Mesendoderm (in vitro differentiated cells): Measurements from ENCODE around the gene MYLK3.

Experiments used
- DNase-seq: peaks from one replicate; pipeline ENCODE4 v3.0.0; 2013
- H2AK5ac ChIP-seq: 2 replicates; pipeline ENCODE4 v1.6.1; 2013; ENCODE audit warnings: low read length, inconsistent platforms
- H2BK120ac ChIP-seq: 2 replicates; pipeline ENCODE4 v1.6.1; 2013; ENCODE audit warnings: low read depth, mild to moderate bottlenecking, low read length, moderate library complexity, mixed read lengths
- H2BK15ac ChIP-seq: replicated peaks from 2 replicates; pipeline ENCODE4 v1.6.1; 2013; ENCODE audit warnings: low read depth, mild to moderate bottlenecking, moderate library complexity
- H2BK5ac ChIP-seq: 2 replicates; pipeline ENCODE4 v1.6.1; 2013; ENCODE audit warnings: low read length, inconsistent platforms
- H3K18ac ChIP-seq: 2 replicates; pipeline ENCODE4 v1.6.1; 2013; ENCODE audit warnings: mild to moderate bottlenecking, low read length, mixed read lengths
- H3K23ac ChIP-seq: one replicate; pipeline ENCODE4 v1.6.1; 2013; ENCODE audit warnings: low read length
- H3K27ac ChIP-seq: 2 replicates; pipeline ENCODE4 v1.5.1; 2013; ENCODE audit warnings: low read depth, mild to moderate bottlenecking, inconsistent platforms, low read length, moderate library complexity
- H3K27me3 ChIP-seq: 2 replicates; pipeline ENCODE4 v1.6.1; 2013; ENCODE audit warnings: low read length, control low read depth, mild to moderate bottlenecking, inconsistent platforms; ENCODE audit not compliant: insufficient read depth, poor library complexity
- H3K36me3 ChIP-seq: 2 replicates; pipeline ENCODE4 v1.6.1; 2013; ENCODE audit warnings: low read length, inconsistent platforms; ENCODE audit not compliant: control insufficient read depth, insufficient read depth
- H3K4ac ChIP-seq: one replicate; pipeline ENCODE4 v1.6.1; 2013; ENCODE audit warnings: low read depth, mild to moderate bottlenecking, low read length, moderate library complexity
- H3K4me1 ChIP-seq: 2 replicates; pipeline ENCODE4 v1.6.1; 2013; ENCODE audit warnings: low read depth, low read length, inconsistent platforms; ENCODE audit not compliant: control insufficient read depth
- H3K4me2 ChIP-seq: 2 replicates; pipeline ENCODE4 v1.6.1; 2013; ENCODE audit warnings: low read length
- H3K4me3 ChIP-seq: 2 replicates; pipeline ENCODE4 v1.5.1; 2013; ENCODE audit warnings: mild to moderate bottlenecking, low read length
- H3K56ac ChIP-seq: one replicate; pipeline ENCODE4 v1.6.1; 2013; ENCODE audit warnings: low read length
- H3K79me1 ChIP-seq: 2 replicates; pipeline ENCODE4 v1.6.1; 2013; ENCODE audit warnings: low read length, inconsistent platforms
- H3K79me2 ChIP-seq: 2 replicates; pipeline ENCODE4 v1.6.1; 2013; ENCODE audit warnings: mild to moderate bottlenecking, low read length; ENCODE audit not compliant: control insufficient read depth, insufficient read depth
- H3K9ac ChIP-seq: 2 replicates; pipeline ENCODE4 v1.6.1; 2013; ENCODE audit warnings: low read length, inconsistent platforms
- H4K5ac ChIP-seq: one replicate; pipeline ENCODE4 v1.6.1; 2013; ENCODE audit warnings: low read length
- H4K8ac ChIP-seq: one replicate; pipeline ENCODE4 v1.6.1; 2013; ENCODE audit warnings: low read depth, mild to moderate bottlenecking, control low read depth, low read length, moderate library complexity
- WGBS: extraction: QIAGEN DNeasy Blood & Tissue Kit; methylation state at CpG from one replicate; pipeline ENCODE4 v1.1.7; 2013; ENCODE audit warnings: low lambda C conversion rate, missing lambda C conversion rate; ENCODE audit not compliant: insufficient coverage; ENCODE audit errors: extremely low coverage; 5-methylcytosine and 5-hydroxymethylcytosine counted together

The MYLK3 gene

DNA sequence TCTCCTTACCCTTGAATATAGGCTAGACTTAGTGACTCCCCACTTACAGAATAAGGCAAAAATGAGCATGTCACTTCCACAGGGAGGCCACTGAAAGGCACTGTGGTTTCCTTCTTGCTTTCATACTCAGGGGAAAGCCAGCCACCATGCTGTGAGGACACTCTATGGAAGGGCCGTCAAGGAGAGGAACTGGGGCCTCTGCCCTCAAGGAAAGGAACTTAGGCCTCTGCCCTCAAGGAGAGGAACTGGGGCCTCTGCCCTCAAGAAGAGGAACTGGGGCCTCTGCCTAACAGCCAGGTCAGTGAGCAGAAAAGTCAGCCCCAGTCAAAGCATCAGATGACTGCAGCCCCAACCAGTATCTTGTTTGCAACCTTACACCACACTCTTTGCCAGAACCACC, 89.2 kb downstream of the MYLK3 start:
- Histone ChIP-seq H3K27ac (no peak overlapping the region), H3K56ac (no peak overlapping the region), H3K36me3 (peaks cover 13% of the 10 kb centered on the region), H3K23ac (no peak overlapping the region), H3K4me2 (no peak overlapping the region), H4K5ac (no peak overlapping the region), H2BK5ac (no peak overlapping the region), H3K79me1 (no peaks in the 10 kb centered on the region), H3K27me3 (no peaks in the 10 kb centered on the region), H4K8ac (no peak overlapping the region), H2AK5ac (no peak overlapping the region), H3K4ac (no peak overlapping the region), H2BK15ac (no peak overlapping the region), H3K4me1 (no peaks in the 10 kb centered on the region), H3K79me2 (no peaks in the 10 kb centered on the region), H3K4me3 (no peak overlapping the region), H2BK120ac (no peak overlapping the region), H3K9ac (no peak overlapping the region), H3K18ac (no peak overlapping the region)
- WGBS: no CpG with 5 or more reads among the region's 1 CpG
- DNase-seq: no peak
